ENCODE data around the gene CCDC196.

Gene CCDC196

GRCh38 chr14:66485910-66486421 is at the start of gene CCDC196:
Gene CCDC196 (plus strand): TSS chr14:66486371. CDS start chr14:66486503, 132 bp downstream.
- DNase-seq = no peak

GRCh38 chr14:66440801-66441200 is 45.4 kb upstream of the CCDC196 start:
- no peak for DNase-seq

GRCh38 chr14:66442953-66443571 is 43.1 kb upstream of the CCDC196 start:
- DNase-seq = no peak

DNA sequence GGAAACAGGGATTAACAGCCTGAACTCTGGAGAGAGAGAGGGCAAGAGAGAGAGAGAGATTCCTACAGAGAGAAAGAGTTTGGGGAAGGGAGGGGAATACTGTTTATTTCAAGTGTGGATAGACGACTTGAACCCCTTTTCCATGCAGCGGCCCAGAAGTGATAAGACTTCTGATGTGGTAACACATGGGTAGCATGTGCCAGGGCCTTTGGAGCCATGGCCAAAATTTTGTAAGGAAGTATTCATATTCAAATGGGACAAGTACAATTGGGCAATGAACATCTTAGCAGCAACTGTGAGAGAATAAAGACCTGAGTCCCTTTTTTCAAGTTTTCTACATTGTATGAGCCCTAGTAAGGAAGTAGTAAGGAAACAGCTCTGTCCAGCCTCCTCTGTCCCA is 42.4 kb upstream of the CCDC196 start:
- no peak for DNase-seq

GRCh38 chr14:66444271-66444927 is 41.8 kb upstream of the CCDC196 start:
- no peak for DNase-seq

- no peak for DNase-seq
Measured at GRCh38 chr14:66445936-66446335, 40.2 kb upstream of the CCDC196 start.

DNA sequence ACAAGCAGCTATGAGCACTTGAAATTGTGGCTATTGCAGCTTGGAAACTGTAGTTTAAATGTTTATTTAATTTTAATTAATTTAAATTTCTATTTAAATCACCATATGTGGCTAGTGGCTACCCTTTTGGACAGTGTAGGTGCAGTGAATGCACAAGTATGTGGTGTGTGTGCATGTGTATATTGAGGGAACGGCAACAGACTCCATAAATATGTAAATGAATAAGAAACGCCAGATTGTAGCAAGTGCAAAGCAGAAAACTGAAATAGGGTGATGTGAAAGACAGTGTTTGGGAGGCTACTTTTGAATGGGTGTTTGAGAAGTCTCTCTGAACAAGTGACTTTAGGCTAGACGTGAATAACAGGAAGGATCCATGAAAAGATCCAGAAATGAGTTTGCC is 32.7 kb upstream of the CCDC196 start:
- no peak for DNase-seq

DNA sequence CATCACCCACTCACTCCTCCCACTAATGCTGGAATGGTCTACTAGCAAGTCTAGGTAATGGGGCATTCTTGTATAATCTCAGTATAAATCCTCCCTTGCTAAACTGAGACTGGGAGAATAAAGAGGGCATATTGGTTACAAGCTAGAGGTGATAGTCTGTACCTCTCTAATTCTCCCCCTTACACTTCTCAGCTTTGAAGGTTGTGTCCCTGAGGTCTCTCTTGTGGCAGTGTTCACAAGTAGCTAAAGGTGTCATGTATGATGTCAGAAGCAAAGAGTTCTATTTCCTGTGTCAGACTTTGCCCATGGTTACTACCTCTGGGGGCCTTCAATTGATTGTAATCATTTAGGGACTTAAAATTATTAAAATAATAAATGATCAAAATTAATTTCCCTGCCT is 26.6 kb upstream of the CCDC196 start:
- no peak for DNase-seq

DNA sequence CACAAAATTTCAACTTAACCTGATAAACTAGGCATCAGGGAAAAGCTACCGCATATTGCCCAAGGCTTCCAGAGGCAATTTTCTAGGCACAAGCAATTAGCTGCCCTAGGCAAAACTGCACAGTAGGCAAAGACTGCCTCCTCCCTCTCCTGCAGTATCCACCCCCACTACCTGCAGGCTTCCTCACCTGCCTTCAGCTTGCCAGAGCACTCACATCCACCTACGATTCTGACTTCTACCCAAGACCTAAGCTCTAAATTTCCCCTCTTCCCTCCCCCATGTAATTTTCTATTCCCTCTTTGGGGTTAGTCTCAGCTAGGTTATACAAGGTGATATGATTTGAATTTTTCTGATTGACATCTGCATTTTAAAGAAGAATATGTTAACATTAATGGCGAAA is 21.9 kb upstream of the CCDC196 start:
- no peak for DNase-seq

- DNase-seq = no peak
Measured at GRCh38 chr14:66468778-66469367, 17.3 kb upstream of the CCDC196 start.

- DNase-seq = no peak
Measured at GRCh38 chr14:66471584-66471983, 14.6 kb upstream of the CCDC196 start.

DNA sequence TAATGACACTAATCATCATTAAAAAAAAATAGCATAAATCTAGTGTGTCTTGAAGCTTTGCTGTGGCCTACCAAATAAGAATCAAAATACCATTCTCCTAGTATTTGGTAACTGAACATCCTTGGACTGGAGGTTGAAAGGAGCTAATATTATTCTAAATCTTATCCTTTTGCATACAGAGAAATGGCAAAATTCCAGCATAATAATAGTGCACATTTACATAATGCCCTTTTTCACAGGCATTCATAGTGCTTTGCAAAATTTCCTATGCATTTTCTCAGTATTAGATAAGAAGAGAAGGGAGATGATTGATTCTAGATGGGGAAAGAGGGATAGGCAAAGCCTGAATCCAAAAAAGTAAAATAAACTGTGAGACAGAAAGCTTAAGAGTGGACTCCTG is 13.9 kb upstream of the CCDC196 start:
- no peak for DNase-seq

DNA sequence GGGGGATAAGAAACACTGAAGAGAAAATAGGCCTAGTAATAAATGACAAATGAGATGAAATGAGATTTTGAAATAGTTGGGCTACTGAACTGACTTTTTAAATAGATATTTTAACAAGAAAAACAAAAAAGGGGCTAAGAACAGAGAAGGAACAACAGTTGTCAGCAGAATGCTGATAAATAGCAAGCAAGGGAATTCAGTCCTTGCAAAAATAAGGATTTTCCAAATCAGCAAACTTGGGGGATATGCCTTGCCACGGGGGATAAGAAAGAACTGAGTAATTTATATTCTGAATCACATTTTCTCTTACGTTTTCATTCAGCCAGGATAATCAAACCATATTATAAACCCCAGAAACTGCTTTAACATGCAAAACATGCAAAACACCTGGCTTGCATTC is 12.9 kb upstream of the CCDC196 start:
- no peak for DNase-seq

DNA sequence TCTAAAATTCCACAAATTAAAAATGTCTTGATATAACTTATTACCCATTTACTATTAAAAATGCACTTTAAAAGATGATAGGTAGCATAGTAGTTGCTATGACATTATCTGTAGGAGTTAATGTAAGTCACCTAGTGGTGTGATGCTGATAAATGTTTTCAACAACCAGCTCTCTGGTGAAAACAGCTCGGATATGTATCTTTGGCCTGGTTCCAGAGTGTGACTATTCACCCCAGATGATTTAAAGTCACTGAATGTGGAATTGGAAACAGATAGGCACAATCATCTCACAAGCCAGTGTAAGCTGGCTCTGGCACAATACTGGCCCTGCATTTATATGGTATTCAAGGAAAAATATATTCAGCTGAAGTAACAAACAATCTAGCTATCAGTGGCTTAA is 9.2 kb upstream of the CCDC196 start:
- DNase-seq = no peak

- DNase-seq = no peak
Measured at GRCh38 chr14:66477567-66477966, 8.6 kb upstream of the CCDC196 start.

DNA sequence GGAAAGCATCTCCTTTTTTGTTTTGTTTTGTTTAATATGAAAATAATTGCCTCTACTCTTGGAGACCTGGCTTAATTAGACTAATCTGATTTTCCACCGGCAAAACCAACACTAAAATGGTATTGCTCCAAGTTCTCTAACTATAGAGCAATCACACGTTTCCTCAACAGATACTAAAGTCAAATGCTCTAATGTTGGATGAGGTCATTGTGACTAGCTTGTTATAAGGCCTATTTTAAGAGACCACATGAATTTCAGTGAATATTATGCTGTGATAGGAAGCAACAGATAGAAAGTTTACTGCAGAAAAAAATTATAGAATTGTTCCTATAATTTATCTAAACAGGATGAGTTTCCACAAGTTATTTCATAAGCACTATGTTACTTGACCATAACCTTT is 3.3 kb upstream of the CCDC196 start:
- DNase-seq = no peak

- no peak for DNase-seq
Measured at GRCh38 chr14:66483322-66483721, 2.8 kb upstream of the CCDC196 start.

- DNase-seq = no peak
Measured at GRCh38 chr14:66485029-66485428, 1.1 kb upstream of the CCDC196 start.

GRCh38 chr14:66487164-66487563 is 993 bp downstream of the CCDC196 start:
- no peak for DNase-seq

- no peak for DNase-seq
Measured at GRCh38 chr14:66490143-66491111, 4.3 kb downstream of the CCDC196 start.

- DNase-seq = no peak
Measured at GRCh38 chr14:66493750-66494149, 7.6 kb downstream of the CCDC196 start.

DNA sequence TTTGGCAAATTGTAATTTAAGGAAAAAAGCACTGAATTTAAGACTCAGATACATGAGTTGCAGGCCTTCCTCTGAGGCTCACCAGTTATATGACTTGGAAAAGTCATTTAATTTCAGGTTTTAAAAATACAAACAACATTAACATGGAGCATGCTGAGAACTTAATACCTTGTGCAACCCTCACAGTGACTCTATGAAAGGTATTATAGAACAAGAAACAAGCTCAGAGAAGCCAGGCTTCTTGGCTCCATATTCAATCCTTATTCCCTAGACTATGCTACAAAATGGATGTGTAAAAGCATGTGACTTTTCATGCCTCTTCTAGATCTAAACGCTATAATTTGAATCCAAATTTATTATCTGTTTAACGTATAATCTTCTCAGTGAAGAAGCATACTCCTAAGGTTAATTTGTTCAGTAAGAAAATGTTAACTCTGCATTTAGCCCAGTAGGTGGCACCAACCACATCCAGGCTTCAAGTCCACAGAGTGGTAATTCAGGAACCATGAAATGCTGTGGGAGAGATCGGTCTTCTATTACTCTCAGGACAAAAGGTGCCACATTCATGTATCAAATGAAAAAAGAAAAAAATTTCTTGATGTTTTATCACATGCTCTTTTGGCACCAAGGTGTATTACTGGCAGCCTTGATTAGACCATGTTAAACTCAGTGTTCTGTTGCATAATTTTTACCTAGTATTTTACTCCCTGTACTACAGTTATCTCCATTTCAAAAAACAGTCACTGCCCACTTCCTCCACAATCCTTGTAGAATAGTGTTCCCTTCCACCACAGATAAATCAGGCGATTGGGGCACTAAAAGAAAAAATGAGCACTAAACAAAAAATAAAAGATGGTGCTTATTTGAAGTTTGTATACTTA is 9.3 kb downstream of the CCDC196 start:
- no peak for DNase-seq

Data from GOT3 (cell line).